DMS79 (cell line): ENCODE results near the gene RRN3.
"Not testable (repeated sequence)": the region's sequence is repeated elsewhere in the genome, so short reads cannot be mapped to it uniquely, and the experiment has no call there.

Source experiments
- DNase-seq: peaks from one replicate; lab custom pipeline; 2025; lab: John Stamatoyannopoulos, UW

RRN3 gene

DNA sequence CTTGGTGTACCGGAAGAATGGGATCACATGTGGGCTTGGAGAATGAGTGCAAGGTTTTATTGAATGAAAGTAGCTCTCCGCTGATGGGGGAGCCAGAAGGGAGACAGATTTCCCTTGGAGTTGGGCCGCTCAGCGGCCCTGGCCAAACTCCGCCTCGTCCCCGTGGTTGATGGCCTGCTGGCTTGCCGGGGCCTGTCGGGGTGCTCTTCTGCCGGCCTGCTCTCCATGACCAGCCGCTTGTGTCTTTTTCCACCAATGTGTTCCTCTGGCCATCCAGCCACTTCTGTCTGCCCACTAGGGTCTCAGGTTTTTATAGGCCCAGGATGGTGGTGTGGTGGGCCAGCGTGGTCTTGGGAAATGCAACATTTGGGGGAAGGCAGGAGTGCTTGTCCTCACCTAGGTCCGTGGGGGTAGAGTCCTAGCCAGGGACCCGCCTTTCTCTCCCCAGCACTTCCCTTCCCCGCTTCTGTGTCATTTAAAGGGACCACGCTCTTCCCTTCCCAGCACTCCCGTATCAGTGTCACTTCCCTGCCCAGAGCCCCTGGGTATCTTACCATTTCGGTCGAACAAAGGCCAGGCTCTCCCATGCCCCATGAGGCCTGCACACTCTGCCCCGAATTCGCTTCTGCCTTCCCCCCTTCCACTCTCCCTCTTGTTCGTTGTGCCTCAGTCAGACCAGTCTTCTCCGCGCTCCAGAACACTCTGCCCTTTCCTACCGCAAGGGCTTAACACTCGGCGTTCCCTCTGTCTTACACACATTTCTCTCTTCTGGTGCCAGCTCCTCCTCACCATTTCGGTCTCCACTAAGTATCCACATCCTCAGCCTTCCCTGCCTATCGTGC is 66.3 kb downstream of the RRN3 start:
- not testable (repeated sequence) for DNase-seq

DNA sequence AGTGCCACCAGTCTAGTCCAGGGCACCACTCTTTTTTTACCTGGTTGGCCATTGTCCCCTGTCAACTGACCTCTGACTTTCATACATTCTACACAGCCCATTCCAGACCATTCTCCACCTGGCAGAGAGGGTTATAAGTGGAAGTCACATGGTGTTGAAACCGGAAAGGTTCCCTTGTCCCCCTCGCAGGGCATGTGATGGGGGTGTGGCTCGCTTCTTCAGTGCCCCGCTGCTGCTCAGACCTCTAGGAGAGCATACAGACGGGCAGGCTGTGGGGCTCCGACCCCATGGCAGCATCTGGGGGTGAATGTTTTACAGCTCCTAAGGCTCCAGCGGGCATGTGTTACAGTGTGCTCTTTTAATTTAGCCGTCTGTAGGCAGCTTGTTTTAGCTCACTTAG is 67.0 kb downstream of the RRN3 start:
- not testable (repeated sequence) for DNase-seq

DNA sequence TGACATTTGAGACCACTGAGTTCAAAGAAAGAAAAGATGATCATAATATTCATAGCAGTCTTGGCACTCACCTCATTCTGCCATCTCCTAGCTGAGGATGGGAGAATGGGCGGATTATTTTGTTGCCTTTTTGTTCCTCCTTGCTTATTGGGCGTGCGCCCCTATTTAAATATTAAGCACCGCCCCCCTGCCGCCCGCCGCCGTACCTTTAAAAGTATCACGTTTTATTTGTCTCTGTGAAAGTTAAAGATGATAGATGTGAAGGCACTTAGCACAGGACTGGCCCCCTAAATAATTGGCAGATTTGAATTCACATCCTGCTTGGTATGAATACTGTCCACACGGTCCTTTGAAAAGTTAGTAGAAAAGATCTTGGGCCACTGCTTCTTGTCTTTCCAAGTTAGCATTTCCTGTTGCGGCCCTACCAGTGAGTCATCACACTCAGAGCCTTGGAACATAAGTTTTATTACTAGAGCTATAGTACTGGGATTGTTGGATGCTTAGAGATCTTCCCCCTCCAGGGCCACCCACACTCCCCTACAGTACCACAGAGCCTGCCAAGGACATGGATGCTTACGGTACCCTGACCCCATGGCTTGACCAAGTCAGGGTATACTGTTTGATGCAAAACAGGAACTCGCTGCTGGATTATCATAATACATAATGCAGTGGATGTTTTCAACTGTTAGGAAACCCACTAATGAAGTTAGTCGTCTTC is 68.7 kb downstream of the RRN3 start:
- not testable (repeated sequence) for DNase-seq

DNA sequence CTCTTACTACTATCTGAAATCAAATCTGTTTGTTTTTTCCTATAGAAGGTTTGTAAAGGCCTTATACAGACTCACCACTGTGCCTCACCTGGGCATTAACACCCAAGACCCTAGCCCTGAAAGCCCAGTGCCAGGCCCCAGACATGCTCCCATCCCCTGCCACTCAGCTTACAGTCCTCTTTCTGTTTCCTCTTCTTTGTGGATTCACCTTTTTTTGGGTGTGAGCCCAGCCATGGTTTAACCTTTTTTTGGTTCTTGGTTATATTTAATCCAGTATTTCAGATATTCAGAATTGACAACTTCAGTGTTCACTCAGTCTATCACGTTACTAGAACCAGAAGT is 69.2 kb downstream of the RRN3 start:
- DNase-seq = not testable (repeated sequence)

DNA sequence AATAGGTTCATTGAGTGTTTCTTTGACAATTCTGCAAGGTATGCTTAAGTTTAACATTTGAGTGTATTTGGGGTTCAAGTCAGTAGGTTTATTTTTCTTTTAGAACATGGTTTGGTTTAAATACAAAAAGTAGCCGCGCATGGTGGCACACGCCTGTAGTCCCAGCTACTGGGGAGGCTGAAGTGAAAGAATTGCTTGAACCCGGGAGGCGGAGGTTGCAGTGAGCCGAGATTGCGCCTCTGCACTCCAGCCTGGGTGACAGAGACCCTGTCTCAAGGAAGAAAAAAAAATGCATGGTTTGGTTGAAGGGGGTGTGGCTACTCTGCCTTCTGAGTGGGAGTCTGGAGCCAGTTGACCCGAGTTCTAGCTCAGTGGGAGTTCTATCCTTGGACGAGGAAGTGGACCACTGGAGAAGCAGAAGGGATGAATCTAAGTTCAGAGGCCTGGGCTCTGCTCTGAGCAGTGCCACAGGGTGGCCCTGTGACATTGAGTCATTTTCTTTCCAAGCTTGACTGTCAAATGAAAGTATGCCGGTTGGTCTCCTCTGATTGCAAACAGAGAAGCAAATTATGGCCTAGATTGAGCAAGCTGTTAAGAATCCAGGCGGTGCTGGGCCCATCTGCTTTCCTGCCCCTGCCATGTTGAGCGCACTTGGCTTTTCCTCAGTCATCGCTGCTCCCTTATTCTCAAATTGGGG is 70.5 kb downstream of the RRN3 start:
- not testable (repeated sequence) for DNase-seq

DNA sequence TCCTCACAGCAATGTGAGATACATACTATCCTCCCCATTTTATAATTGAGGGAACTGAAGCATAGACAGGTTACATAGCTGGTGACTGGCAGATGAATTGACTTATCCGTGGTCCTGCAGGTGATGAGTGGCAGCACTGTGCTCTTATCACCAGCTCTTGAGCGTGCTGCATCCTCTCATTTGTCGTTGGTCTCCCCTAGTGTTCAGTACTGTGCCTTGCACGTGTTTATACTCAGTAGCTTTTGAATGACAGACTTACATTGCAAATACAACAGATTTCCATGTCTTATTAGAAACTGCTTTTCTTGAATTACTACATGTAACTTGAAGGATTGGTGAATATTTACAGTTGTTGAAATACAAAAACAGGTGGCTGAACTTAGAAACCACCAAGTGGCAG is 71.9 kb downstream of the RRN3 start:
- not testable (repeated sequence) for DNase-seq

DNA sequence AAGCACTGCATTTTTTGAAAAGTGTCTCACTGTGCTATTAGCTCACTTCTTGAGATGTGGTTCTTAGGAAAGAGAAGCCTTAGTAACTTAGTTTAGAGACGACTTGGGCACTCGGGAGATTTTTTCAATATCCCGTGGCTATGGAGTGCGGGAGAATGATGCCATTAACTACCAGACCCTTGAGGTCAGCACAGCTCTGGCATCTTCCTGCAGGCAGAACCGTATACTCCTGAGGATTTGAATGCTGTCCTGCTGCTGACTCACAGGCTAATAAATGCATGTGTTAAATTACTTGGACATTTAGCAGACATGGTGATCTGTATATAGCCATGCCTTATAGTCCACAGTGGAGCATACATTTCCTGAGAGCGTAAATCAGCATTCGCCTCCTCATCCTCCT is 72.6 kb downstream of the RRN3 start:
- not testable (repeated sequence) for DNase-seq

DNA sequence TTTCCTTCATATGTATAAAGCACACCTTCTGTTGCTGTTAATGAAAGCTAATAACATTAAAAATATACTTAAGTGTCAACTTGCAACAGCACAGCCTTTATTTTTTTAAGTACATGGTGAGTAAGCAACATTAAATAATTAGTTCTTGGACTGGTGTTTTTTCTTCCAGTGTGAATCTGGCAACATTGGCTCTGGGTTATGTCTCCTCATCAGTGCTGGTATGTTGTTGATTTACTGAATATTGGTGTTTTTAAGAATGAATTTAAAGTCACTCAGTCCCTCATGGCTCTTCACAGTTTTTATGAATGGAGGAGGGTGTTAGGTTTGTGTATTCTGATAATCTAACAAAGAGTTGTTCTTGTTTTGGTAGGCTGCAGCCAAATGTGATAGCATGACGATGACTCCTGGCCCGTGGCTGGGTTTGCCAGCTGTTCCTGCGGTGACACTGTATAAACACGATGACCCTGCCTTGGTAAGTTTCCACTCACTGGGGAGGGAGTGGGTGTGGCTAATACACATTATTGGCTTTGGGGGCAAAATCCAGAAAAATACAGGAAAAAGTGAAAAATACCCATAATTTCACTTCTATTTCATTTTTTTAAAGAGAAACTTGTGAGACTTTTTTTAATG is 77.0 kb downstream of the RRN3 start:
- not testable (repeated sequence) for DNase-seq

DNA sequence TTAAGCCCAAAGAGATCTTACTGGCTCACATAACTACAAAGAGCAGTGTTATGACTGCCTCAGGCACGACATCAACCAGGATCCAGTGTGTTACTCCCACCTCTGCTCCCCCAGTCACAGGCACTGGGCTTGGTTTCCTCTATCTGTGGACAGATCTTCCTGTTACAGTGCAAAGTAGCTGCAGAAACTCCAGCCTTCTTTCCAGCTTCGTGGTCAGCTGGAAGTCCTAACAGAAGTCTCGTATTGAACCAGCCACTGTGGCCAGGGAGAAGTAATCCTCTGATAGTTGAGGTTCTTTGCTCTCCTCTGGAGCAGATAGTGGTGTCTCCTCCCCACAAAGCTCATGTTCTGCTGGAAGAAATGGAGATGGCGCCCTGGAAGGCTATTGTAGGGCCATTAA is 77.7 kb downstream of the RRN3 start:
- DNase-seq = not testable (repeated sequence)

DNA sequence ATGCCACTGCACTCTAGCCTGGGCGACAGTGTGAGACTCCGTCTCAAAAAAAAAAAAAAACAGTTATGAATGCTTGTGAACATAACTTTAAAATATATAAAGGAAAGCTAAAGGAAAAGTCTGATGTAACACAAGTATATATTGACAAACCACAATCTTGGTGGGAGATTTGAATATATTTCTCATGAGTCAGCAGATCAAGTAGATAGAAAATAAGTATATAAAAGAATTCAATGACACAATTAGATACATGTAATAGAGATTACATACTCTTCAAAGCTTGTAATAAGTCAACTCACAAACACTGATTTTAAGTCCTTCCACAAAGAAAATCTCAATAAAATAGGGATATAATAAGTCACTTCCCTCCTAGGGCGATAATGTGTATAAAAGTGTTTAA is 78.4 kb downstream of the RRN3 start:
- DNase-seq = not testable (repeated sequence)

DNA sequence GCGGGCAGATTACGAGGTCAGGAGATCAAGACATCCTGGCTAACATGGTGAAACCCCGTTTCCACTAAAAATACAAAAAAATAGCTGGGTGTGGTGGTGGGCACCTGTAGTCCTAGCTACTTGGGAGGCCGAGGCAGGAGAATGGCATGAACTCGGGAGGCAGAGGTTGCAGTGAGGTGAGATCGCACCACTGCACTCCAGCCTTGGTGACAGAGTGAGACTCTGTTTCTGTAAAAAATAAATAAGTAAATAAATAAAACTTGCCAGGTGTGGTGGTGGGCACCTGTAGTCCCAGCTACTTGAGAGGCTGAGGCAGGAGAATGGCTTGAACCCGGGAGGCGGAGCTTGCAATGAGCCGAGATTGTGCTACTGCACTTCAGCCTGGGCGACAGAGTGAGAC is 81.1 kb downstream of the RRN3 start:
- not testable (repeated sequence) for DNase-seq
